ENCODE measurements around the gene TET3. TPM values are rescaled to one million over a fixed set of nuclear protein-coding genes. Genes with fewer than 3 reads are reported as not detected.

The TET3 gene
- polyA plus RNA-seq, 3 donors: 0.79 to 18.6 (median 1.4) TPM

- no peak overlapping the region for H3K27ac ChIP-seq (ENCODE audit: low read depth in 1 of 2, low read length in 2 of 2)
- H3K9ac ChIP-seq (ENCODE audit: insufficient read depth, low read length, poor library complexity, severe bottlenecking): no peak overlapping the region
- TF ChIP-seq CTCF (IDR thresholded peaks at IDR 0.05): no peak
- Mint-ChIP-seq H3K9me3 (no peaks in the 10 kb centered on the region), H3K27me3 (ENCODE audit: low read depth in 3 of 3) (no peaks in the 10 kb centered on the region), H3K36me3 (peaks cover 48 to 63% of the 10 kb centered on the region in 2 donors), H3K4me3 (no peak overlapping the region), H3K4me1 (peaks cover 37% of the 10 kb centered on the region), H3K27ac (no peak overlapping the region)
- H3K9me3 ChIP-seq (replicated peaks in 1 of 2; ENCODE audit: control insufficient read depth in 1 of 2, insufficient read depth in 1 of 2, low read length in 2 of 2): no peaks in the 10 kb centered on the region
- peaks cover 22 to 32% of the 10 kb centered on the region in 2 donors for H3K4me1 ChIP-seq (ENCODE audit: control insufficient read depth in 1 of 2, insufficient read depth in 2 of 2, low read length in 2 of 2)
- H3K4me3 ChIP-seq (replicated peaks in 1 of 3; ENCODE audit: low read depth in 2 of 3, low read length in 3 of 3): no peak overlapping the region
- peaks cover 48% of the 10 kb centered on the region for H4K20me1 ChIP-seq (ENCODE audit: insufficient read depth, low read length)
- no peaks in the 10 kb centered on the region for H3K27me3 ChIP-seq (ENCODE audit: control insufficient read depth in 2 of 2, insufficient read depth in 2 of 2, low read length in 2 of 2)
- no peak overlapping the region for H2AFZ ChIP-seq (ENCODE audit: insufficient read depth, low read depth, low read length, poor library complexity, severe bottlenecking)
- H3K4me2 ChIP-seq (replicated peaks; ENCODE audit: extremely low read depth, low read length, poor library complexity, severe bottlenecking): no peak overlapping the region
- intact Hi-C loops (cut with micrococcal nuclease): no loop called here
- H3K36me3 ChIP-seq (replicated peaks in 1 of 2; ENCODE audit: control insufficient read depth in 1 of 2, insufficient read depth in 2 of 2, low read length in 2 of 2): peaks cover 15 to 66% of the 10 kb centered on the region in 2 donors
- no peak for DNase-seq
- peaks cover 88% of the 10 kb centered on the region for H3K79me2 ChIP-seq (ENCODE audit: insufficient read depth, low read length)
- WGBS (ENCODE audit: insufficient coverage): no CpG with 5 or more reads among the region's 2 CpGs
Measured at GRCh38 chr2:73942664-73943063, 42.0 kb upstream of the TET3 start.

GRCh38 chr2:73944714-73945113, 40.0 kb upstream of the TET3 start:
- peak overlapping the region in 1 of 2 donors; percentile 33 for H3K27ac ChIP-seq (ENCODE audit: low read depth in 1 of 2, low read length in 2 of 2)
- no peak overlapping the region for H3K9ac ChIP-seq (ENCODE audit: insufficient read depth, low read length, poor library complexity, severe bottlenecking)
- H2AFZ ChIP-seq (ENCODE audit: insufficient read depth, low read depth, low read length, poor library complexity, severe bottlenecking): no peak overlapping the region
- peaks cover 15 to 61% of the 10 kb centered on the region in 2 donors for H3K36me3 ChIP-seq (replicated peaks in 1 of 2; ENCODE audit: control insufficient read depth in 1 of 2, insufficient read depth in 2 of 2, low read length in 2 of 2)
- no peak overlapping the region for H3K4me3 ChIP-seq (replicated peaks in 1 of 3; ENCODE audit: low read depth in 2 of 3, low read length in 3 of 3)
- H3K4me1 ChIP-seq (ENCODE audit: control insufficient read depth in 1 of 2, insufficient read depth in 2 of 2, low read length in 2 of 2): peaks cover 36% of the 10 kb centered on the region in 2 donors
- H3K4me1 Mint-ChIP-seq: peaks cover 49% of the 10 kb centered on the region
- no peaks in the 10 kb centered on the region for H3K9me3 ChIP-seq (replicated peaks in 1 of 2; ENCODE audit: control insufficient read depth in 1 of 2, insufficient read depth in 1 of 2, low read length in 2 of 2)
- H3K79me2 ChIP-seq (ENCODE audit: insufficient read depth, low read length): peaks cover 73% of the 10 kb centered on the region
- peaks cover 48 to 65% of the 10 kb centered on the region in 2 donors for H3K36me3 Mint-ChIP-seq
- intact Hi-C loops (cut with micrococcal nuclease): loop anchor here in 1 of 2 donors (5.0 kb wide), 2 partner anchors 38 to 78 kb away; partner anchors contain the start of gene TET3
- no peak for DNase-seq
- H3K27me3 Mint-ChIP-seq (ENCODE audit: low read depth in 3 of 3): no peaks in the 10 kb centered on the region
- TF ChIP-seq CTCF (IDR thresholded peaks at IDR 0.05): no peak
- no peak overlapping the region for H3K4me2 ChIP-seq (replicated peaks; ENCODE audit: extremely low read depth, low read length, poor library complexity, severe bottlenecking)
- H3K27ac Mint-ChIP-seq: peak overlapping the region in 3 of 7 donors; percentile 6 to 57 (median 34)
- H3K4me3 Mint-ChIP-seq: no peak overlapping the region
- no peaks in the 10 kb centered on the region for H3K9me3 Mint-ChIP-seq
- H3K27me3 ChIP-seq (ENCODE audit: control insufficient read depth in 2 of 2, insufficient read depth in 2 of 2, low read length in 2 of 2): no peaks in the 10 kb centered on the region
- WGBS (ENCODE audit: insufficient coverage): 83% methylated on average over 4 of the region's 4 CpGs
- peaks cover 28% of the 10 kb centered on the region for H4K20me1 ChIP-seq (ENCODE audit: insufficient read depth, low read length)
